CD4-positive, alpha-beta T cell treated with Interleukin-6 at 100 ng/mL for 8 hours (primary cell): ENCODE data around the gene ZNF155.

Experiments
- DNase-seq: peaks from one replicate; pipeline ENCODE4 v3.0.0-alpha.2; 2020; ENCODE audit warnings: mixed read lengths, low spot score

ZNF155 gene

GRCh38 chr19:44003461-44004009, 19.5 kb downstream of the ZNF155 start:
- DNase-seq = no peak

- no peak for DNase-seq
These were observed 22.0 kb downstream of the ZNF155 start for GRCh38 chr19:44005973-44006372.

- DNase-seq = no peak
These were observed 23.5 kb downstream of the ZNF155 start for GRCh38 chr19:44007473-44007872.

- DNase-seq = no peak
These were observed 26.5 kb downstream of the ZNF155 start for GRCh38 chr19:44010468-44010867.

GRCh38 chr19:44019498-44019897, 35.5 kb downstream of the ZNF155 start:
- no peak for DNase-seq

GRCh38 chr19:44021221-44021620, 37.2 kb downstream of the ZNF155 start:
- no peak for DNase-seq

- DNase-seq = no peak
These were observed 40.9 kb downstream of the ZNF155 start for GRCh38 chr19:44024900-44025216.

- peak; percentile 80 for DNase-seq
These were observed 41.4 kb downstream of the ZNF155 start, which contains the start of gene ZNF222 for GRCh38 chr19:44025217-44025936. ZNF222 (plus strand) TSS chr19:44025379; CDS start chr19:44025437, 58 bp downstream.

- no peak for DNase-seq
These were observed 42.6 kb downstream of the ZNF155 start for GRCh38 chr19:44026622-44027021.

- no peak for DNase-seq
These were observed 48.1 kb downstream of the ZNF155 start for GRCh38 chr19:44032001-44032610.

- no peak for DNase-seq
These were observed 58.2 kb downstream of the ZNF155 start for GRCh38 chr19:44042147-44042546.
